ENCODE measurements around the gene PIK3C2G. TPM values are rescaled to one million over a fixed set of nuclear protein-coding genes. Genes with fewer than 3 reads are reported as not detected.

The PIK3C2G gene
- polyA plus RNA-seq, 1 donor (not counting 4 experiments of a cell fraction or from before 2014, with no cell fraction given): 3.7 TPM

GRCh38 chr12:18643681-18644080 lies 382.4 kb downstream of the PIK3C2G start:
- no peak overlapping the region for H2AFZ ChIP-seq (ENCODE audit: control insufficient read depth, low read length)
- dilution Hi-C loops (cut with MboI; ENCODE audit: extremely low pct_ligation_motif_present, low sequenced_read_pairs): no loop called here
- no peak for FAIRE-seq

GRCh38 chr12:18644564-18644963 lies 383.2 kb downstream of the PIK3C2G start:
- no peaks in the 10 kb centered on the region for H3K79me2 ChIP-seq (ENCODE audit: control insufficient read depth, insufficient read depth, low read length)

More at GRCh38 chr12:18643681-18644080, 382.4 kb downstream of the PIK3C2G start:
- Histone ChIP-seq H3K4me2 (ENCODE audit: control insufficient read depth, extremely low read depth, insufficient read depth, low read depth, low read length) (no peak overlapping the region), H3K9me3 (ENCODE audit: control insufficient read depth, low read depth, low read length) (no peaks in the 10 kb centered on the region), H3K79me2 (ENCODE audit: control insufficient read depth, insufficient read depth, low read length) (no peaks in the 10 kb centered on the region), H3K4me1 (ENCODE audit: control insufficient read depth, extremely low read depth, insufficient read depth, low read length) (no peaks in the 10 kb centered on the region), H3K27ac (ENCODE audit: control insufficient read depth, insufficient read depth, low read length) (no peak overlapping the region), H3K9me1 (ENCODE audit: control insufficient read depth, extremely low read depth, insufficient read depth, low read length) (no peaks in the 10 kb centered on the region), H3K9ac (ENCODE audit: control insufficient read depth, extremely low read depth, insufficient read depth, low read length) (no peak overlapping the region), H3K27me3 (ENCODE audit: control insufficient read depth, extremely low read depth, insufficient read depth, low read length) (no peaks in the 10 kb centered on the region), H4K20me1 (ENCODE audit: control insufficient read depth, extremely low read depth, insufficient read depth, low read length) (no peaks in the 10 kb centered on the region), H3K36me3 (ENCODE audit: control insufficient read depth in 2 of 2, extremely low read depth in 1 of 2, insufficient read depth in 2 of 2, low read length in 2 of 2) (no peaks in the 10 kb centered on the region), H3K4me3 (ENCODE audit: control insufficient read depth in 2 of 3, extremely low read depth in 1 of 3, insufficient read depth in 2 of 3, low read depth in 1 of 3, low read length in 3 of 3) (no peak overlapping the region)
- no peak for DNase-seq (ENCODE audit: low read depth, low spot score)
- TF ChIP-seq EZH2 (IDR thresholded peaks at IDR 0.05; ENCODE audit: low read length): no peak
- TF ChIP-seq, protein P1, sequence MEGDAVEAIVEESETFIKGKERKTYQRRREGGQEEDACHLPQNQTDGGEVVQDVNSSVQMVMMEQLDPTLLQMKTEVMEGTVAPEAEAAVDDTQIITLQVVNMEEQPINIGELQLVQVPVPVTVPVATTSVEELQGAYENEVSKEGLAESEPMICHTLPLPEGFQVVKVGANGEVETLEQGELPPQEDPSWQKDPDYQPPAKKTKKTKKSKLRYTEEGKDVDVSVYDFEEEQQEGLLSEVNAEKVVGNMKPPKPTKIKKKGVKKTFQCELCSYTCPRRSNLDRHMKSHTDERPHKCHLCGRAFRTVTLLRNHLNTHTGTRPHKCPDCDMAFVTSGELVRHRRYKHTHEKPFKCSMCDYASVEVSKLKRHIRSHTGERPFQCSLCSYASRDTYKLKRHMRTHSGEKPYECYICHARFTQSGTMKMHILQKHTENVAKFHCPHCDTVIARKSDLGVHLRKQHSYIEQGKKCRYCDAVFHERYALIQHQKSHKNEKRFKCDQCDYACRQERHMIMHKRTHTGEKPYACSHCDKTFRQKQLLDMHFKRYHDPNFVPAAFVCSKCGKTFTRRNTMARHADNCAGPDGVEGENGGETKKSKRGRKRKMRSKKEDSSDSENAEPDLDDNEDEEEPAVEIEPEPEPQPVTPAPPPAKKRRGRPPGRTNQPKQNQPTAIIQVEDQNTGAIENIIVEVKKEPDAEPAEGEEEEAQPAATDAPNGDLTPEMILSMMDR (optimal IDR thresholded peaks at IDR 0.05 in 1 of 3, IDR thresholded peaks at IDR 0.05 in 1 of 3, conservative IDR thresholded peaks at IDR 0.05 in 1 of 3; ENCODE audit: extremely low read depth in 1 of 3, insufficient read depth in 2 of 3, low read length in 3 of 3): no peak

More at GRCh38 chr12:18644564-18644963, 383.2 kb downstream of the PIK3C2G start:
- Histone ChIP-seq H3K9me1 (ENCODE audit: control insufficient read depth, extremely low read depth, insufficient read depth, low read length) (no peaks in the 10 kb centered on the region), H3K4me1 (ENCODE audit: control insufficient read depth, extremely low read depth, insufficient read depth, low read length) (no peaks in the 10 kb centered on the region), H4K20me1 (ENCODE audit: control insufficient read depth, extremely low read depth, insufficient read depth, low read length) (no peaks in the 10 kb centered on the region), H3K36me3 (ENCODE audit: control insufficient read depth in 2 of 2, extremely low read depth in 1 of 2, insufficient read depth in 2 of 2, low read length in 2 of 2) (no peaks in the 10 kb centered on the region), H3K9ac (ENCODE audit: control insufficient read depth, extremely low read depth, insufficient read depth, low read length) (no peak overlapping the region), H3K9me3 (ENCODE audit: control insufficient read depth, low read depth, low read length) (no peaks in the 10 kb centered on the region), H3K4me3 (ENCODE audit: control insufficient read depth in 2 of 3, extremely low read depth in 1 of 3, insufficient read depth in 2 of 3, low read depth in 1 of 3, low read length in 3 of 3) (no peak overlapping the region), H3K4me2 (ENCODE audit: control insufficient read depth, extremely low read depth, insufficient read depth, low read depth, low read length) (no peak overlapping the region), H3K27ac (ENCODE audit: control insufficient read depth, insufficient read depth, low read length) (no peak overlapping the region), H2AFZ (ENCODE audit: control insufficient read depth, low read length) (no peak overlapping the region), H3K27me3 (ENCODE audit: control insufficient read depth, extremely low read depth, insufficient read depth, low read length) (no peaks in the 10 kb centered on the region)
- FAIRE-seq (no peak), DNase-seq (ENCODE audit: low read depth, low spot score) (no peak)
- no peak for TF ChIP-seq EZH2 (IDR thresholded peaks at IDR 0.05; ENCODE audit: low read length)
- TF ChIP-seq, protein P1 (optimal IDR thresholded peaks at IDR 0.05 in 1 of 3, IDR thresholded peaks at IDR 0.05 in 1 of 3, conservative IDR thresholded peaks at IDR 0.05 in 1 of 3; ENCODE audit: extremely low read depth in 1 of 3, insufficient read depth in 2 of 3, low read length in 3 of 3): no peak
- dilution Hi-C loops (cut with MboI; ENCODE audit: extremely low pct_ligation_motif_present, low sequenced_read_pairs): no loop called here

Data from keratinocyte (primary cell).